Mesendoderm (in vitro differentiated cells): ENCODE results near the gene RITA1.

Experiments
- DNase-seq: peaks from one replicate; pipeline ENCODE4 v3.0.0; 2013
- H2AK5ac ChIP-seq: 2 replicates; pipeline ENCODE4 v1.6.1; 2013; ENCODE audit warnings: low read length, inconsistent platforms
- H2BK120ac ChIP-seq: 2 replicates; pipeline ENCODE4 v1.6.1; 2013; ENCODE audit warnings: low read depth, mild to moderate bottlenecking, low read length, moderate library complexity, mixed read lengths
- H2BK15ac ChIP-seq: replicated peaks from 2 replicates; pipeline ENCODE4 v1.6.1; 2013; ENCODE audit warnings: low read depth, mild to moderate bottlenecking, moderate library complexity
- H2BK5ac ChIP-seq: 2 replicates; pipeline ENCODE4 v1.6.1; 2013; ENCODE audit warnings: low read length, inconsistent platforms
- H3K18ac ChIP-seq: 2 replicates; pipeline ENCODE4 v1.6.1; 2013; ENCODE audit warnings: mild to moderate bottlenecking, low read length, mixed read lengths
- H3K23ac ChIP-seq: one replicate; pipeline ENCODE4 v1.6.1; 2013; ENCODE audit warnings: low read length
- H3K27ac ChIP-seq: 2 replicates; pipeline ENCODE4 v1.5.1; 2013; ENCODE audit warnings: low read depth, mild to moderate bottlenecking, inconsistent platforms, low read length, moderate library complexity
- H3K27me3 ChIP-seq: 2 replicates; pipeline ENCODE4 v1.6.1; 2013; ENCODE audit warnings: low read length, control low read depth, mild to moderate bottlenecking, inconsistent platforms; ENCODE audit not compliant: insufficient read depth, poor library complexity
- H3K36me3 ChIP-seq: 2 replicates; pipeline ENCODE4 v1.6.1; 2013; ENCODE audit warnings: low read length, inconsistent platforms; ENCODE audit not compliant: control insufficient read depth, insufficient read depth
- H3K4ac ChIP-seq: one replicate; pipeline ENCODE4 v1.6.1; 2013; ENCODE audit warnings: low read depth, mild to moderate bottlenecking, low read length, moderate library complexity
- H3K4me1 ChIP-seq: 2 replicates; pipeline ENCODE4 v1.6.1; 2013; ENCODE audit warnings: low read depth, low read length, inconsistent platforms; ENCODE audit not compliant: control insufficient read depth
- H3K4me2 ChIP-seq: 2 replicates; pipeline ENCODE4 v1.6.1; 2013; ENCODE audit warnings: low read length
- H3K4me3 ChIP-seq: 2 replicates; pipeline ENCODE4 v1.5.1; 2013; ENCODE audit warnings: mild to moderate bottlenecking, low read length
- H3K56ac ChIP-seq: one replicate; pipeline ENCODE4 v1.6.1; 2013; ENCODE audit warnings: low read length
- H3K79me1 ChIP-seq: 2 replicates; pipeline ENCODE4 v1.6.1; 2013; ENCODE audit warnings: low read length, inconsistent platforms
- H3K79me2 ChIP-seq: 2 replicates; pipeline ENCODE4 v1.6.1; 2013; ENCODE audit warnings: mild to moderate bottlenecking, low read length; ENCODE audit not compliant: control insufficient read depth, insufficient read depth
- H3K9ac ChIP-seq: 2 replicates; pipeline ENCODE4 v1.6.1; 2013; ENCODE audit warnings: low read length, inconsistent platforms
- H4K5ac ChIP-seq: one replicate; pipeline ENCODE4 v1.6.1; 2013; ENCODE audit warnings: low read length
- H4K8ac ChIP-seq: one replicate; pipeline ENCODE4 v1.6.1; 2013; ENCODE audit warnings: low read depth, mild to moderate bottlenecking, control low read depth, low read length, moderate library complexity
- WGBS: extraction: QIAGEN DNeasy Blood & Tissue Kit; methylation state at CpG from one replicate; pipeline ENCODE4 v1.1.7; 2013; ENCODE audit warnings: low lambda C conversion rate, missing lambda C conversion rate; ENCODE audit not compliant: insufficient coverage; ENCODE audit errors: extremely low coverage; 5-methylcytosine and 5-hydroxymethylcytosine counted together

Gene RITA1

DNA sequence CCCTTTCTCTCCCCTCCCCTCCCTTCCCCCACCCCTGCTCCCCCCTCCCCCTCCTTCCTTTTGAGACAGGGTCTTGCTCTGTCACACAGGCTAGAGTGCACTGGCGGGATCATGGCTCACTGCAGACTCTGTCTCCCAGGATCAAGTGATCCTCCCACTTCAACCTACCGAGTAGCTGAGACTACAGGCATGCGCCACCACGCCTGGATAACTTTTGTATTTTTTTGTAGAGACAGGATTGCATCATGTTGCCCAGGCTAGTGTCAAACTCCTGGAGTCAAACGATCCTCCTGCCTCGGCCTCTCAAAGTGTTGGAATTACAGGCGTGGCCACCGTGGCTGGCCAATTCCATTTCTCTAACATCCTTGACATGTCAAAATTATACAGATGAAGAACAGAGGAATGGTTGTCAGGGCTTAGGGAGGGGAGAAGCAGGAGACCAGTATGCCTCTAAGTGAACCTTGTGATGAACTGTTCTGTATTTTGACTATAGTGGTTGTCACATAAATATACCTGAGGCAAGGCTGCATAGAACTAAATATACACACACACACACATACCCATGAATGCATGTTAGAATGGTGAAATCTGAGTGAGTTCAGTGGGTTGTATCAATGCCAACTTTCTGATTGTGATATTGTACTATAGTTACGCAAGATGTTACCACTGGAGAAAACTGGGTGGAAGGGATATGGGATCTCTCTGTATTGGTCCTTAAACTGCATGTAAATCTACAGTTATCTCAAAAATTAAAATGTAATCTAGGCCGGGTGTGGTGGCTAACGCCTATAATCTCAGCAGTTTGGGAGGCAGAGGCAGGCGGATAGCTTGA lies 39.6 kb upstream of the RITA1 start:
- Histone ChIP-seq H4K8ac (no peak overlapping the region), H3K4me2 (no peak overlapping the region), H2BK120ac (no peak overlapping the region), H3K18ac (no peak overlapping the region), H3K27me3 (no peaks in the 10 kb centered on the region), H3K79me1 (no peaks in the 10 kb centered on the region), H3K4me1 (peaks cover 2% of the 10 kb centered on the region), H3K4ac (no peak overlapping the region), H2BK5ac (no peak overlapping the region), H2BK15ac (no peak overlapping the region), H3K9ac (no peak overlapping the region), H3K23ac (no peak overlapping the region), H4K5ac (no peak overlapping the region), H3K36me3 (no peaks in the 10 kb centered on the region), H3K27ac (no peak overlapping the region), H3K4me3 (no peak overlapping the region), H3K56ac (no peak overlapping the region), H3K79me2 (no peaks in the 10 kb centered on the region), H2AK5ac (no peak overlapping the region)
- WGBS, result no CpG with 5 or more reads among the region's 12 CpGs
- no peak for DNase-seq

DNA sequence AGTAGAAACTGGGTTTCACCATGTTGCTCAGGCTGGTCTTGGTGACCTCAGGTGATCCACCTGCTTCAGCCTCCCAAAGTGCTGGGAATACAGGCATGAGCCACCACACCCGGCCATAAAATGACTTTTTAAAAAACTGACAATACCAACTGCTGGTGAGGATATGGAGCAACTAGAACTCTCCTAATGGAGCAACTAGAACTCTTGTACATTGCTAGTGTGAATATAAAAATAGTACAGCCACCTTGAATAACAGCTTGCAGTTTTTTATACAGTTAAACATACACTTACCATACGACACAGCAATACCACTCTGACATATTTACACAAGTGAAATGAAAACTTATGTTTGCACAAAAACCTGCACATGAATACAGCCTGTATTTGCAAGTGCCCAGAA lies 38.5 kb upstream of the RITA1 start:
- no peaks in the 10 kb centered on the region for H3K27me3 ChIP-seq
- H3K36me3 ChIP-seq, result no peaks in the 10 kb centered on the region
- H3K4me3 ChIP-seq, result no peak overlapping the region
- H3K56ac ChIP-seq, result no peak overlapping the region
- peaks cover 2% of the 10 kb centered on the region for H3K4me1 ChIP-seq
- H3K18ac ChIP-seq, result no peak overlapping the region
- H3K23ac ChIP-seq, result no peak overlapping the region
- H3K79me2 ChIP-seq, result no peaks in the 10 kb centered on the region
- no peak overlapping the region for H2BK15ac ChIP-seq
- H3K9ac ChIP-seq, result no peak overlapping the region
- no peaks in the 10 kb centered on the region for H3K79me1 ChIP-seq
- no peak overlapping the region for H4K8ac ChIP-seq
- no peak overlapping the region for H2AK5ac ChIP-seq
- H3K27ac ChIP-seq, result no peak overlapping the region
- no CpG with 5 or more reads among the region's 2 CpGs for WGBS
- no peak for DNase-seq
- no peak overlapping the region for H4K5ac ChIP-seq
- no peak overlapping the region for H2BK5ac ChIP-seq
- no peak overlapping the region for H3K4me2 ChIP-seq
- H3K4ac ChIP-seq, result no peak overlapping the region
- H2BK120ac ChIP-seq, result no peak overlapping the region

DNA sequence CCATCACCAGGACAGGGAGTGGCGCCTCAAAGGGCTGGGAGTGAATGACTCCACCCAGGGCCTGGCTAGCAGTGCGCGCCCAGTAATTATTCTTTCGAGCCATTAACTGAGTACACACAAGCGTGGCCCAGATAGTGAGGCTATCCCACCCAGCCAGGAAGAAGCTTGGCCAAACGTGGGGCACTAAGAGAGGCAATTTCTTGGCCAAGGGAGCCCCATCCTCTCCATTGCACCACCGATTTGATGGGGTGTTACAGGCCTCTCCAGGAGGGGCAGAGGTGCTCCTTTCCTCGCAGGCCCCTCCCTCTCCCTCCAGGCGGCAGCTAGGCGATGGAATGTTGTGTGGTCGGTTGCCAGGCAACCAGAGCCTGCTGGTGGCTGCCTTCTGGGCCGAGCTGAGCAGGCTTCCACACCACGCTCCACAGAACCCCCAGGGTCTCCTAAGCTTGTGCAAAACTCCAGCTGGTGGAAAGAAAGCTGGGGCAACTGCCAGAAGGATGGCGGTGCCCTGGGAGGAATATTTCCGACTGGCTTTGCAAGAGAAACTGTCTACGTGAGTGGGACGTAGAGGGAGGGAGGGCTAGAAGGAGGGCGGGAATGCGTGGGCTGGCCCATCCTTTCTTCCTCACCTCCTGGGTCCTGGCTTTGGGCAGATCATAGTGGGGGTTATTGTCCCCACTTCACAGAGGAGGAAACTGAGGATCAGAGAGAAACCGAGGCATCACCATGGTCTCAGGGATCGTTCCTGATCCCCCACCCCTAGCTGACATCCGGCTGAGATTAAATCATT lies 36.0 kb upstream of the RITA1 start, which contains the start of gene CFAP73:
Gene CFAP73 (plus strand): TSS at position 364 of the 790 bp plus-strand sequence. CDS start 134 bp downstream, at position 498.
- peak; percentile 99 for DNase-seq
- Histone ChIP-seq H3K79me2 (no peaks in the 10 kb centered on the region), H3K4me3 (no peak within 1 kb of the TSS), H3K4me1 (peaks cover 2% of the 10 kb centered on the region), H3K23ac (no peak within 1 kb of the TSS), H3K27ac (no peak within 1 kb of the TSS), H3K4me2 (peak within 1 kb of the TSS; percentile 19), H3K27me3 (peaks cover 2% of the 10 kb centered on the region), H2AK5ac (no peak within 1 kb of the TSS), H3K18ac (no peak within 1 kb of the TSS), H4K8ac (no peak within 1 kb of the TSS), H2BK15ac (no peak within 1 kb of the TSS), H2BK5ac (no peak within 1 kb of the TSS), H4K5ac (no peak within 1 kb of the TSS), H2BK120ac (no peak within 1 kb of the TSS), H3K36me3 (no peaks in the 10 kb centered on the region), H3K4ac (no peak within 1 kb of the TSS), H3K56ac (no peak within 1 kb of the TSS), H3K79me1 (no peaks in the 10 kb centered on the region), H3K9ac (no peak within 1 kb of the TSS)
- no CpG with 5 or more reads among the region's 22 CpGs for WGBS

DNA sequence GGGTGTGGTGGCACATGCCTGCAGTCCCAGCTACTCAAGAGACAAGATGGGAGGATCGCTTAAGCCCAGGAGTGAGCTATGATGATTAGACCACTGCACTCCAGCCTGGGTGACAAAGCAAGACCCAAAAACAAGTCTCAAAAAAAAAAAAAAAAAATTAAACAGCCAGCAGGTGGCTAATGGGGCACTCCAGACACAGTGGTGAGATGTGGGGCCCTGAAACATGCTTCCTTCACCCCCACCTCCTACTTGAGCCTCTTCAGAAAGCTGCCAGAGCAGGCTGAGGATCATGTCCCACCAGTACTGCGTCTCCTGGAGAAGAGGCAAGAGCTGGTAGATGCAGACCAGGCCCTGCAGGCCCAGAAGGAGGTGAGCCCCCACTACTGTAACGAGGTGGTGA lies 33.9 kb upstream of the RITA1 start:
- H2BK5ac ChIP-seq, result no peak overlapping the region
- peaks cover 2% of the 10 kb centered on the region for H3K4me1 ChIP-seq
- H2AK5ac ChIP-seq, result no peak overlapping the region
- no peak overlapping the region for H3K27ac ChIP-seq
- no peak for DNase-seq
- no peak overlapping the region for H3K56ac ChIP-seq
- H2BK15ac ChIP-seq, result no peak overlapping the region
- H3K4me2 ChIP-seq, result no peak overlapping the region
- no peak overlapping the region for H3K18ac ChIP-seq
- no peak overlapping the region for H4K8ac ChIP-seq
- no peaks in the 10 kb centered on the region for H3K79me2 ChIP-seq
- H2BK120ac ChIP-seq, result no peak overlapping the region
- no peak overlapping the region for H3K4ac ChIP-seq
- no peaks in the 10 kb centered on the region for H3K79me1 ChIP-seq
- no CpG with 5 or more reads among the region's 3 CpGs for WGBS
- no peaks in the 10 kb centered on the region for H3K36me3 ChIP-seq
- H3K4me3 ChIP-seq, result no peak overlapping the region
- no peak overlapping the region for H3K23ac ChIP-seq
- H4K5ac ChIP-seq, result no peak overlapping the region
- H3K9ac ChIP-seq, result no peak overlapping the region
- H3K27me3 ChIP-seq, result peaks cover 2% of the 10 kb centered on the region

DNA sequence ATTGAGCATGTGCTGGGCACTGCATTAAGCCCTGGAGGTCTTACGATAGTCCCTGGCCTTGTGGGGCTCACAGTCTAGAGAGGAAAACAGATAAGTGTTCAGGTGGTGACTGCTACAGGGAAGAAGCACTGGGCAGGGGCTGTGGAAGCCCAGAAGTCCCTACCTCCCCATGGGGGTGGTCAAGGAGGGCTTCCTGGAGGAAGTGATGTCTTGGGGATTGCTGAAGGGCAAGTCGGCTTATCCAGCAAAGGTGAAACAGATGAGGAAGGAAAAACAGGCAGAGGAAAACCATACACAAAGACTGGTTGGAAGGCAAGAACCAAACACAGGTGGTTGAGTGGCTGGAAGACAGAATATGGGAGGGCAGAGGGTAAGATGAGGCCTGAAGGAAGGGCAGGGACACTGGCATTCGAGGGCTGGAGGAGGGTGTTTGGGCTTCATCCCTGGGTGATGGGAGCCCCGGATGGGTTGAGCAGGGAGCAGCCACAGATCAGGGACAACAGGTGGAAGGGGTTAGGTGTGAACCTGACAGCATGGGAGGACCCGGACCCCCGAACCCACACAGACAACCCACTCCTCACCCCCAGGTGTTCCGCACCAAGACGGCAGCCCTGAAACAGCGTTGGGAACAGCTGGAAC lies 33.2 kb upstream of the RITA1 start:
- Histone ChIP-seq H3K4me3 (no peak overlapping the region), H3K27me3 (peaks cover 2% of the 10 kb centered on the region), H2BK5ac (no peak overlapping the region), H3K36me3 (no peaks in the 10 kb centered on the region), H3K18ac (no peak overlapping the region), H3K27ac (no peak overlapping the region), H3K4ac (no peak overlapping the region), H2AK5ac (no peak overlapping the region), H3K79me2 (no peaks in the 10 kb centered on the region), H3K23ac (no peak overlapping the region), H3K79me1 (no peaks in the 10 kb centered on the region), H2BK15ac (no peak overlapping the region), H2BK120ac (no peak overlapping the region), H4K8ac (no peak overlapping the region), H4K5ac (no peak overlapping the region), H3K56ac (no peak overlapping the region), H3K9ac (no peak overlapping the region), H3K4me1 (peaks cover 2% of the 10 kb centered on the region), H3K4me2 (peak overlapping the region; percentile 99)
- WGBS, result no CpG with 5 or more reads among the region's 9 CpGs
- DNase-seq, result no peak
